Sciatic nerve (tissue), 2 donors: Measurements from ENCODE around the gene EEF2K. TPM values are rescaled to one million over a fixed set of nuclear protein-coding genes. Genes with fewer than 3 reads are reported as not detected.
"Not testable (repeated sequence)": the region's sequence is repeated elsewhere in the genome, so short reads cannot be mapped to it uniquely, and the experiment has no call there.

ENCODE experiments used
- ATAC-seq: fragments of 200-7000 bp; cut with Tn5 transposase; one replicate; pipeline ENCODE4 v1.9.1; 2020; ENCODE audit warnings: mild to moderate bottlenecking, moderate library complexity
- DNase-seq: peaks from one replicate; pipeline ENCODE4 v3.0.0-alpha.2; 2020; ENCODE audit warnings: low spot score
- intact Hi-C: fragments of 100-400 bp; cut with DNase I; formaldehyde crosslinking; loops from one replicate; pipeline ENCODE4 v1.14.2; 2022
- total RNA-seq: library from RNA; stranded (reverse); fragmentation: NEBNext Ultra II Directional; extraction: Animal tissue kit (Norgen Biotek cat#: 25700); gene quantifications from one replicate; pipeline ENCODE4 v1.2.1, GENCODE V29; 2021
- donor health status: DM: no; HTN: no; CAD: no.
- donor health status: DM: no; HTN: no; CAD: no.

Gene EEF2K
- total RNA-seq, 1 donor from 2014 or later = 47.0 TPM

DNA sequence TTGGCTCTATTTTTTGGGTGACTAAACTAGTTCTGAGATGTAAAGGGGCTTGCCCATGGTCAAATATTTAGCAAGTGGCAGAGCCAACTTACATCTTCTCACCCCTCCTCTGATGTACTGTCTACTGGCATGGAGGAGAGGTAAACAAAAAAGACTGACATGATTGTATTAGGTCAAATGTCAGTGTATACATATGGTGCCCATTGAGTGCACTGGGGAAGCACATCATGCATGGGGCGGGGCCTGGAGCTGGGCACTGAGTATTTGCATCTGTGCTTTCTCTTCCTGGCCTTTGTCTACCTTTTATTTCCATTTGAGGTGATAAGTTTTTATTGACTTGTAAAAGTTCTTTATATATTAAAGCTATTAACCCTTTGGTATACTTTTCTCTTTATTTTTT lies 68.8 kb downstream of the EEF2K start:
- DNase-seq = no peak
- intact Hi-C loops = no loop called here
- no peak for ATAC-seq

DNA sequence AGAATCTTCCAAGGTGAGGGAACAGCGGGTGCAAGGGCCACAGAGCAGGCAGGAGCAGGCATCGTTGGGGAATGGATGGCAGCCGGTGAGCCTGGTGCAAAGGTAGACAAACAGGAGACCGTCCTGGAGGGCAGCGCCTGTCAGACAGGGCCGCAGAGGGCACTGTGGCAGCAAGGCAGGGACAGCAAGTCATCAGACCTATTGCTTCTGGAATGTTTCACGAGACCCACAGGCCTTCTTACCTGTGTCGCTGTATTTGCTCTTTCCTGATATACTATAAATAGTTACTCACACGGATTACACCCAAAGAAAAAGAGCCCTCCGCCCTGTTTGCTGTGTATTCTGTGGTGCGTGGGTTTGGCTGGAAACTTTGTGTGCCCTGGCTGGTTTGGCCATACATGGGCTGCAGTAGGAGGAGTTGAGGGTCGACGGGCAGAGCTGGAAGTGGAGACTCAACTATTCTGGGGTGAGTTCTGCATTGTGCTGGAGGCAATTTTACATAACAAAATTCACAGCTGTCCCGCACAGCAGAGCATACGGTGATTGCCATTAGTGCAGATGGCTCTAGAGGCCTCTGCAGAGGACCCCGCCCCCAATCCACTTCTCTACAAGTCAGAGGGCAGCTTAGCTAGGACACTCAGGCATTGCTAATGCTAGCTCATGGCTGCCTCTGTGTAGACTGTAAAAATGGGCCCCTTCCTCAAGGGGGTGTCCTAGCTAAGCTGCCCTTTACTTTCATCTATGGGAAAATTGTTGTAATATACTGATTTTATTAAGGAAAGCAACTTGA lies 72.6 kb downstream of the EEF2K start:
- intact Hi-C loops = no loop called here
- ATAC-seq (no peak), DNase-seq (no peak)

DNA sequence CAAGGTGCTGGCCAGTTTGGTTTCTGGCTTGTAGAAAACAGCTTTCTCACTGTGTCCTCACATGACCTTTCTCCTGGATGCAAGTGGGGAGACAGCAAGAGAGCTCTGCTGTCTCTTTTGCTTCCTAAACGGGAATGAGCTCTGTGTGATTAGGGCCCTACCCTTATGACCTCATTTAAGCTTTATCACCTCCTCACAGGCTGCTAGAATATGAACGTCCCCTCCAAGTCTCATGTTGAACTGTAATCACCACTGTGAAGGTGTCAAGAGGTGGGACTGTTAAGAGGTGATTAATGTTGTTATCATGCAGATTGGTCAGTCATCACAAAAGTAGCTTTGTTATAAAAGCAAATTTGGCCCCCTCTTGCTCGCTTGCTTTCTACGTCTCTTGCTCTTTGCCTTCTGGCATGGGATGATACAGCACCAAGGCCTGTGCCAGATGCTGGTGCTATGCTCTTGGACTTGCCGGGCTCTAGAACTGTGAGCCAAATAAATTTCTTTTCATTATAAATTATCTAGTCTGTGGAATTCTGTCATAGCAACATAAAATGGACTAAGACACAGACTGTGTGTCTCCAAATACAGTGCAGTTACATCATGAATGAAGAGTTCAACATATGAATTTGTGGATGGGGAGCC lies 76.3 kb downstream of the EEF2K start:
- intact Hi-C loops = no loop called here
- ATAC-seq (no peak), DNase-seq (no peak)

DNA sequence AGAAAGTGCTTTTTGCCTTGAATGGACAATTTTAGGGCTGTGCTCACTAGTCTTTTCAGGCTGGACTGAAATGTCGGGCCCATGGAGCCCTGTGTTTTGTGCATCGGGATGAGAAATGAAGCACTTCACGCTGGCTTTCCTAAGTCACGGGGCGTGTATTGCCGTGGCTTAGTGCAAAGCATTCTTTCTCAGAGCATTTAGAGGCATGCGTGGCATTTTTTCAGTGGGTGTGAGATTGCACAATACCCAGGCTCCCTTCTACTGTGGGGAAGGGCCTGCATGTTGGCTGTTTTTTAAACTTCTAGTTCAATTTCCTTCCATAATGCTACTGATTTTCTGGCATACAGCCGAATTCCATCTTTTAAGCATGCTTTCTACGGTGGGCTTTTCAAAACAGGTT lies 78.6 kb downstream of the EEF2K start:
- DNase-seq = no peak
- intact Hi-C loops = no loop called here
- ATAC-seq = peak; percentile 89

DNA sequence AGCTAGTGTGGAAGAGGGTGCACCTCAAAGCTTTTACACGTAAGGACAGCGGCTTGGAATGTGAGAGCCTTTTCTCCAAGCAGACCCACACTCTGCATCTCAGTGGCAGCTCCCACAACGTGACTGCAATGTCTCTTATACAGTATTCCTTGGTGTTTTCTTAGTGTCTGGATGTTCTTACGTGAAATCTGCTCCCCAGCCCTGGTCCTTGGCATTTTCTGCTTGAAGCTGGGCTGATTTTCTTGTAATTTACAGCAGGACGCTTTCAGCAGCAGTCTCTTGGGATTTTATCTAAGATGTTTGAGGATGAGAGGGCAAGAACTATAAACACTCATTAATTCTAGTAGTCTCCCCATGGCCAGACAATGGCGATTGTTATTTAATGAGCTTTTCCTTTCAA lies 79.0 kb downstream of the EEF2K start:
- ATAC-seq (peak; percentile 51), DNase-seq (no peak)
- intact Hi-C loops = no loop called here

DNA sequence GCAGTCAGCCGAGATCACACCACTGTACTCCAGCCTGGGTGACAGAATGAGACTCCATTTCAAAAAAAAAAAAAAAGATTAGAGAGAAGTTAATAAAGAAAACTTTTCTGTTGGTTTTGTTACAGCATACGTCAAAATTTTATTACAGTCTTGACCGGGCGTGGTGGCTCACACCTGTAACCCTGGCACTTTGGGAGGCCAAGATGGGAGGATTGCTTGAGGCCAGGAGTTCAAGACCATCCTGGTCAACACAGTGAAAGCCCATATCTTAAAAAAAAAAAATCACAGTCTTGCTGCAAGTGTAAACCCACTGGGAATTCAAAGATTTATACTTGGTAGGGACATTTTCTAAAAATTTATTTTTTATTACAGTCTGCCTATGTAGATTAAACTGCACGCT lies 84.9 kb downstream of the EEF2K start:
- no peak for DNase-seq
- no peak for ATAC-seq
- intact Hi-C loops = loop anchor here (10.0 kb wide), 1 partner anchor 286 kb away; the partner anchor contains the start of genes MOSMO and PDZD9

DNA sequence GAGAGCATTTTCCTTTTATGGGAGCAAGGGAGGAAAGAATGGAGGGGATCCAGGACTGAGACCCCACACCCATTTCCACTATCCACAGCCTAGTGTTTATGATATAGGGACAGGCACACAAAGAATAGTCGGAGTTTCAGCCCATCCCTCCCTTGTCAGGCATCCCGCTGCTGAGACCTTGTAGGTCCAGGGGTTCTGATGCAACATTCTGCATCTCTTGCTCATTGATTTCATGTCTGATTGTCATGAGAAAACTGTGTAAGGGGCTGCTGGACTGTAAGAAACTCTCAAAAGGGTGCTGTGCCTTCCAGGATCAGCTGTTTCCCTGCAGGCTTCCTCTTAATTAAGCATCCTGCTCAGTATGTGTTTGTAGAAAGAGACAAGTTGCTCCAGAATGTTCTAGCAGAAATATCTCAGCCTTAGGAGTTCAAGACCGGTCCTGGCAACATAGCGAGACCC lies 85.8 kb downstream of the EEF2K start:
- intact Hi-C loops = loop anchor here (10.0 kb wide), 1 partner anchor 287 kb away; the partner anchor contains the start of genes MOSMO and PDZD9
- no peak for ATAC-seq

DNA sequence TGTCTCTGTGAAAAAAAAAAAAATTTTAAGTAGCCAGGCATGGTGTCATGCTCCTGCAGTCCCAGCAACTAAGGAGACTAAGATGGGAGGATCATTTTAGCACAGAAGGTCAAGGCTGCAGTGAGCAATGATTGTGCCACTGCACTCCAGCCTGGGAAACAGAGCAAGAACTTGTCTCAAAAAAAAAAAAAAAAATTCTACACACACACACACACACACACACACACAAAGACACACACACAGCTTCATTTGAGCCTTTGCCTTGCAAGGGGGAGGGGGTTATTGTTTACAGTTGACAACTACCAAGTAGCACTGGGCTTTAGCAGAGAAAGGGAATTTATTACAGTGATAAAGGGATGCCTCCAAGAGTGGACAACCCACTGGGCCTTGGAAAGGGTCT lies 86.2 kb downstream of the EEF2K start:
- intact Hi-C loops = loop anchor here (10.0 kb wide), 1 partner anchor 288 kb away; the partner anchor contains the start of genes MOSMO and PDZD9
- DNase-seq (no peak), ATAC-seq (no peak)

More for the DNA sequence above, 85.8 kb downstream of the EEF2K start:
- DNase-seq = no peak

DNA sequence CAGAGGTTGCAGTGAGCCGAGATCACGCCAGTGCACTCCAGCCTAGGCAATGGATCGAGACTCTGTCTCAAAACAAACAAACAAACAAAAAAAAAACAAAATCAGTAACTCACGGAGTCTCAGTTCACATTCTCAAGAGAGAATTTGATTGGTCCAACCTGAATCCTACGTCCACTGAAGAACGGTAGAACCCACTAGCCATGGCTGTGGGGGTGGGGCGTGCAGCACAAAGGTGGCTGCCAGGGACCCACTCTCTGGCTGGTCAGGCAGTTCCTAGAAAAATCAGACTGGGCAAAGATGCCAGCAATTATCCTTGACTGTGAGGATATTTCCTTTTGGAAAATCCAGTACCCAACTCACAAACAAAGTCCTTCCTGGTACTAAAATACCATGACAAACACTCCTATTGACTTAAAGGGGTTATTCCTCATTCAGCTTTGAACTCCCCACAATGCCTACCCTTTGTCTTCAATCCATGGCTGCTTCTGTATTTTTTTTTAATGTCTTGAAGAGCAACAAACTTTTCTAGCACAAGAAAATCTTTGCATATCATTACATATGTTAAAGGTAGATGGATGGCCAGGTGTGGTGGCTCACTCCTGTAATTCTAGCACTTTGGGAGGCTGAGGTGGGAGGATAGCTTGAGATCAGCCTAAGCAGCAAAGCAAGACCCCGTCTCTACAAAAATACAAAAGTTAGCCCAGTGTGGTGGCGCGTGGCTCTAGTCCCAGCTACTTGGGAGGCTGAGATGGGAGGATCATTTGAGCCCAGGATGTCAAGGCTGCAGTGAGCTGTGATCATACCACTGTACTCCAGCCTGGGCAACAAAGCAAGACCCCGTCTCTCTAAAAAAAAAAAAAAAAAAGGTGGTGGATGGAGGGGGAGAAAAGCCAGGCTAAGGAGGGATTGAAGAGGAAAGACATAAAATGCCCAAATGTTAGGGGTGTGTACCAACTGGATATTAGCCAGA lies 87.3 kb downstream of the EEF2K start:
- ATAC-seq (no peak), DNase-seq (no peak)
- intact Hi-C loops = loop anchor here (10.0 kb wide), 1 partner anchor 289 kb away; the partner anchor contains the start of genes MOSMO and PDZD9

DNA sequence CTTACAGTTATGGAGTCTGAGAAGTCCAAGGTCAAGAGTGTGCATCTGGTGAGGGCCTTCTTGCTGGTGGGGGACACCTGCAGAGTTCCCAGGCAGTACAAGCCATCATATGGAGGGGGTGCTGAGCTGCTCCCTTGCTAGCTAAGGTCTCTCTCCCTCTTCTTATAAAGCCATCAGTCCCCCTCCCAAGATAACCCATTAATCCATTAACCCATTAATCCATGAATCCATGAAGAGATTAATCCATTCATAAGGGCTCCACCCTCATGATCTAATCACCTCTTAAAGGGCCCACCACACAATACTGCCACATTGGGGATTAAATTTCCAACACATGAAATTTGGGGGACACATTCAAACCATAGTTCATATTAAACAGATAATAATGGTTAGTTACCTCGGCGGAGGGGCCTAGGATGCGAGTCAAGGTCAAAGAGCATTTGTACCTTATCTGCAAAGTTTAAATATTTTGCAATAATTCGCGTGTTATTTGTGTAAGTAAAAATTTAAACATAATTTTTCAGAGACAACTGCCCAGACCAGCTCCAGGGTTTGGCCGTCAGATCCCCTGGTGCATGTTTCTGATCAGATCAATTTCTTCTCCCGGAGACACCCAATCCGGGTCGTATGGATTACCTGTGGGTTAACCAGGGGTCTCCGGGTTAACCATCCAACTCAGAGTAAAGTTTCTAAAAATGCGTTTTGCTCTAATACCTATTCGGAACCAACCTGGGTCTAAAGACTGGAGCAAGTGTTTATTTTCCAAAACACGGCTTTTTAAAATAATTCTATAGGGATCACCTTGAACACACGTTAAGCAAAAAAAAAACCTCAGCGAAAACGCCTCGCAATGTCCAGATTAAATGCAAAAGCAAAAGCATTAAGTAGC lies 90.4 kb downstream of the EEF2K start:
- intact Hi-C loops = loop anchor here (5.0 to 10.0 kb wide), 2 partner anchors 89 to 292 kb away; partner anchors contain the start of genes EEF2K, MOSMO and PDZD9
- DNase-seq (no peak), ATAC-seq (no peak)

DNA sequence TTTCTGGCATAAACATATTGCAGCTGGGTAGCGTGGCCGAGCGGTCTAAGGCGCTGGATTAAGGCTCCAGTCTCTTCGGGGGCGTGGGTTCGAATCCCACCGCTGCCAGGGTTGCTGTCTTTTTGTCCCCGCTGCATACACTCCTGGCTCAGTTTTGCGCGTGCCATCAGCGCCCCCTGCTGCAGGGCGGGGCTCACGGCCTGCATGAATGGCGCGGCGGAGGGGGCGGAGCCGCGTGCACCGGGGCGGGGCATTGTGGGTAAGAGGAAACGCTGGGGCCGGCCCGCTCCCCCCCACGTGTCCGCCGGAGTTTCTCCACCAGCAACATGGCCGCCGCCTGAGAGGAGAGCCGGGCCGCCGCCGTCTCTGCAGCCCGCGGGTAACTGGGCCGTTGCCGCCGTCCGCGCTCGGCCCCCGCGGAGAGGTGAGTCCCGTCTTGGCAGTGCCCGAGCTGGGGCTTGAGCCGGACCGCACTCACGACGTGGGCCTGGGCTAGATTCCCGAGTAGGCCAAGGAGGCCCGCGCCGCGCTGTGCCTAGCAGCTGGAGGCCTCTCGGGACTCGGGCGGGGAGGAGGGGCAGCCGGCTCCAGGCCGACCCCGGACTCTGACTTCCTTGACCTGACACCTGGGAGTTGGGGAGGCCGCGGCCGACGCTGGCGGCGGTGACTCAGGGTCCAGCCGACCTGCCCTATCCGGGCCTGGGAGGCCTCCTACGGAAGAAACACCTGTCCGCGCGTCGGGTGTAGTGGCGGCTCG lies 91.2 kb downstream of the EEF2K start, which contains the start of gene POLR3E:
TSS of gene POLR3E (plus strand) at position 296 of the 757 bp plus-strand sequence. CDS start 5,560 bp downstream, outside the sequence.
- intact Hi-C loops = loop anchor here (5.0 to 10.0 kb wide), 2 partner anchors 90 to 292 kb away; partner anchors contain the start of genes EEF2K, MOSMO and PDZD9
- DNase-seq (peak; percentile 100), ATAC-seq (peak; percentile 97)

DNA sequence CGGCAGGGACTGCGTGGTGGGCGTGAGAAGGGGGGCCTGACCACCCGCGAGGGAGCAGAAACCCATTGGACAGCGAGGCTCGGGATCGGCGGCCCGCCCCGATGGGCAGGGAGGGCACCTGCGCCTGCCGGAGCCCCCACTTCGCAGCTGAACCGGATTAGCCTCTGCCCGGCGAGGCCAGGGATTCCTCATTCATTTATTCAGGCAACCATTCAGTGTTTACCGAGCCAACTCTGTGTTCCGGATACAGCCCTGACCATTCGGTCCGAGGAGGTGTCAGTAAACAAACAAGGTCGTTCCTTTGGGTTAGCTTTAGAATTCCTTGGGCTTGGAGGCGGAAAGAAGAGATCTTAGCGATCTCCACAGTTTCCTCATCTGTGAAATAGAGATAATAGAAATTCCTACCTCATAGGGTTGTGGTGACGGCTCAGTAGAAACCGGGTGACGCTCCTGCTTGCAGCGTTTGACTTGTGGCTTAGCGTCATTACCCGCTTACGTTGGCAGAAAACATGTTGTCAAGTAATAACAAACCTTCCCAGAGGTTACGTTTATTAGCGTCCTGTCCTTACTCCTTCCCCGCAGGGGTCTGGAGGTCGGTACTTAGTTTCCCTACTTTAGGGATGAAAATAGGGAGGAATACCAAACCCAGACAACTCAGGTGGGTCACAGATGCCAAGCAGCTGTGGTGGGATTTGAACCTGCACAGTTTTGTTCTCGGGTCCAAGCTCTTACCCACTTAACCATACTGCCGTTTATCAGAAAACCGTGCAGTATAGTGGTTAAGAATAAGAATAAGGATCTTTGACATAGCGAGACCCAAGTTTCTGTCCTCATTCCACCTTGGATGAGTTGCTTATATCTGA lies 92.0 kb downstream of the EEF2K start:
- intact Hi-C loops = loop anchor here (5.0 to 10.0 kb wide), 2 partner anchors 91 to 293 kb away; partner anchors contain the start of genes EEF2K, MOSMO and PDZD9
- peak; percentile 62 for ATAC-seq
- peak; percentile 73 for DNase-seq

DNA sequence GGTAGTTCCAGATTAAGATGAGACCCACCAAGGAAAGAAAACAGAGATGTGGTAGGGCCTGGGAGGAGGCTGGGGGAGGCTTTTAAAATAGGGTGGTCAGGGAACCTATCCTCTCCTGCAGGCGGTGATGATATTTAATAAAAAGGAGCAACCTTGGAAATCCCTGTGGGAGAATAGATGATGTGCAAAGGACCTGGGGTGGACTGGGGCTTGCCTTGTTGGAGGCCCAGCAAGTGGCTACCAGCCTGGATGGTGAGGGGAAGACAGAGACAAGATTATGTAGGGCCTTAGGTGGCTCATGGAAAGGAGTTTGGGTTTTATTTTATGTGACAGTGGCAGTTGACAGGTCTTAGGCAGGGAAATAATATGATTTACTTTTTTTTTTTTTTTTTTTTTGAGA lies 93.0 kb downstream of the EEF2K start:
- intact Hi-C loops = loop anchor here (5.0 to 10.0 kb wide), 2 partner anchors 92 to 294 kb away; partner anchors contain the start of genes EEF2K, MOSMO and PDZD9
- DNase-seq = no peak
- ATAC-seq = no peak

DNA sequence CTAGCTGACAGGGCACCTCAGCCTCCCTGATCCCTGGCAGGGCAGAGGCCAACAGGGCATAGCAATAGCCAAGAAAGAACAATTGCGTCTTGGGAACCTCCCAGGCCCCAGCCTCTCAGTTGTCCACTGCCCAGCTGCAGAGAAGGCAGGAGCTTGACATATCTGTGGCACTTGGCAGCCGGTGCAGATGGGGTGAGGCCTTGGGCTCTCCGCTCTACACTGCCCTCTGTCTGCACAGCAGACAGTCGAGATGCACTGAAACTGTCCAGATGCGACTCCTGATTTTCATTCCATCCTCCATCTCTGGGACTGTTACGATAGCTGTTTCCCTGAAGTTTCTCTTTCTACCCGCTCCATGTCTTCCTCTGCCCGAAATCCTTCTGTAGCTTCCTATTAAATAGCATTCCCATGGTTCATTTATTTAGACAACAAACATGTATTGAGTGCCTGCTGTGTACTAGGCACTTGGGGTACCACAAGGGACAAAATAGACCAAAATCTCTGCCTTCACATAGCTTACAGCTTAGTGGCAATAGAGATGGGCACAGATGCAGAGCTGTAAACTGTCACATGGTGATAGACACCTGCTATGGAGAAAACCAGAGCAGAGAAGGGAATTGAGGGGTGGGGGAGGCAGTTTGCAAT lies 94.5 kb downstream of the EEF2K start:
- intact Hi-C loops = no loop called here
- DNase-seq = peak; percentile 71
- ATAC-seq = no peak

DNA sequence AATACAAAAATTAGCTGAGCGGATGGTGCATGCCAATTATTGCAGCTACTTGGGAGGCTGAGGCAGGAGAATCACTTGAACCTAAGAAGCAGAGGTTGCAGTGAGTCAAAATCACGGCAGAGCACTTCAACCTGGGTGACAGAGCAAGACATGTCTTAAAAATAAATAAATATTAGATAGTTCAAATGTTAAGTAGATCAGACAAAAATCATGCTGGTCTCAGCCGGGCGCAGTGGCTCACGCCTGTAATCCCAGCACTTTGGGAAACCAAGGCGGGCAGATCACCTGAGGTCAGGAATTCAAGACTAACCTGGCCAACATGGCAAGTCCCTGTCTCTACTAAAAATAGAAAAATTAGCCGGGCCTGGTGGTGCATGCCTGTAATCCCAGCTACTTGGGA lies 95.3 kb downstream of the EEF2K start:
- DNase-seq, ATAC-seq, intact Hi-C loops: not testable (repeated sequence)
